Natural killer cell treated with Interleukin-12 subunit alpha and Interleukin-12 subunit beta and Interleukin-15 and Interleukin-18, amount 100 ng/mL, for 72 hours (primary cell): ENCODE measurements around the gene PLA2G10. TPM values are rescaled to one million over a fixed set of nuclear protein-coding genes. Genes with fewer than 3 reads are reported as not detected.
A peak's percentile ranks its signal among the peaks of the same experiment; 100 is the strongest.

Source experiments
- ATAC-seq, 2 donors: fragments of 150-1000 bp; cut with Tn5 transposase in 1 of 2; sonication (Bioruptor Pico), chemical (Tn5 transposase) in 1 of 2; 2 replicates each; pipeline ENCODE4 v1.10.0; 2021
- DNase-seq: peaks from one replicate; pipeline ENCODE4 v3.0.0; 2022; ENCODE audit warnings: low spot score
- H3K27ac Mint-ChIP-seq, 2 donors: 1 replicate in 1 of 2; 2 replicates in 1 of 2; pipeline ENCODE4 v1.8.0; 2022; ENCODE audit warnings: mixed read lengths in 2 of 2, mild to moderate bottlenecking in 1 of 2, moderate library complexity in 1 of 2
- H3K27me3 Mint-ChIP-seq, 2 donors: 1 replicate in 1 of 2; 2 replicates in 1 of 2; pipeline ENCODE4 v1.8.0; 2022; ENCODE audit warnings: mixed read lengths in 2 of 2
- H3K36me3 Mint-ChIP-seq: one replicate; pipeline ENCODE4 v1.8.0; 2022; ENCODE audit warnings: mixed read lengths
- H3K4me1 Mint-ChIP-seq, 2 donors: 1 replicate in 1 of 2; 2 replicates in 1 of 2; pipeline ENCODE4 v1.8.0; 2022; ENCODE audit warnings: low read depth in 2 of 2, mixed read lengths in 2 of 2, mild to moderate bottlenecking in 1 of 2
- H3K4me3 Mint-ChIP-seq: one replicate; pipeline ENCODE4 v1.8.0; 2022; ENCODE audit warnings: mixed read lengths
- H3K9me3 Mint-ChIP-seq: 2 replicates; pipeline ENCODE4 v1.8.0; 2022; ENCODE audit warnings: mixed read lengths
- total RNA-seq, 2 donors: library from RNA; stranded (reverse); gene quantifications; one replicate each; pipeline ENCODE4 v1.2.3, GENCODE V29; 2022

Gene PLA2G10
- total RNA-seq, 2 donors from 2014 or later, result not detected

- no peak for ATAC-seq
- Mint-ChIP-seq H3K36me3 (no peaks in the 10 kb centered on the region), H3K27me3 (peaks cover 6 to 15% of the 10 kb centered on the region in 2 donors), H3K9me3 (no peaks in the 10 kb centered on the region), H3K4me1 (no peaks in the 10 kb centered on the region), H3K27ac (no peak overlapping the region), H3K4me3 (no peak overlapping the region)
- DNase-seq, result no peak
Measured at GRCh38 chr16:14678748-14679497, 15.2 kb downstream of the PLA2G10 start.

GRCh38 chr16:14677627-14678026 lies 16.5 kb downstream of the PLA2G10 start:
- Mint-ChIP-seq H3K4me1 (peaks cover under 1 to 2% of the 10 kb centered on the region in 2 donors), H3K9me3 (no peaks in the 10 kb centered on the region), H3K36me3 (no peaks in the 10 kb centered on the region), H3K27ac (no peak overlapping the region), H3K4me3 (no peak overlapping the region), H3K27me3 (peaks cover 6 to 15% of the 10 kb centered on the region in 2 donors)
- DNase-seq (no peak), ATAC-seq (no peak)

DNA sequence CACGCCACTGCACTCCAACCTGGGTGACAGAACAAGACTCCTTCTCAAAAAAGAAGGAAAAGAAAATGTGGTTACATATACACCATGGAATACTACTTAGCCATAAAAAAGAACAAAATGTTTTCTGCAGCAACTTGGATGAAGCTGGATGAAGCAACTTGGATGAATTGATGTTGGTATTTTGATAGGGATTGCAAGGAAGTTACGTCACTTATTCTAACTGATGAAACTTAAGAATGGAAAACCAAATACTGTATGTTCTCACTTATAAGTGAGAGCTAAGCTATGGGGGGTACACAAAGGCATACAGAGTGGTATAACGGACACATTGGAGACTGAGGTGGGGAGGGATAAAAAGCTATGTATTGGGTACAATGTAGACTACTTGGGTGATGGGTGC lies 17.5 kb downstream of the PLA2G10 start:
- no peak for ATAC-seq
- H3K27ac Mint-ChIP-seq, result no peak overlapping the region

DNA sequence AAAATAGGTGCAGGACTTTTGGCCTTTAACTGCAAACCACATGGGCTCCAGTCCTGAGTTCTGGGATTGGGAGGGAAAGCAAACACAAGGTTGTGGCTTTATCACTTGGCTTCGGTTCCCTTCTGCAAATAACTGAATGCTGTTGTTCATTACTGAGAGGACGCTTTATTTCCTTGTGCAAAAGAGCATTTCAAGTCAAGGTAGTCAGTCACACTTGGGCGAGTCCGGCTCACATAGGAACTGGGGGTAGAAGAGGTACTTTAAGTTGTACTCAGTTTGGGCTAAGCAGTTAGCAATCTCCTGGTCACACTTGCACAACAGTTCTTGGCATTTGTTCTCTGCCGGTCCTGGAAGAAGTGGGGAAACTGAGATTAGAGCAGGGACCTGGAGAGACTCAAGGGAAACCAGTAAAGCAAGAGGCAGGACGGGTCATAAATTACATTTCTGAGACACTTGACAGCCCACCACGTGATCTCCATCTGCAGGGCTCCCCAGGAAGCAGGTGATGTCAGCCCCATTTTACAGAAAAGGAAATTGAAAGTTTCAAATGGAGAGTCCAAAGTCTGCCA lies 21.6 kb downstream of the PLA2G10 start:
- H3K36me3 Mint-ChIP-seq, result no peaks in the 10 kb centered on the region
- no peaks in the 10 kb centered on the region for H3K9me3 Mint-ChIP-seq
- DNase-seq (no peak), ATAC-seq (no peak)
- H3K27me3 Mint-ChIP-seq, result peaks cover 0 to 3% of the 10 kb centered on the region in 2 donors
- H3K27ac Mint-ChIP-seq, result peak overlapping the region; percentile 3 to 12
- H3K4me1 Mint-ChIP-seq, result peaks cover 9 to 10% of the 10 kb centered on the region in 2 donors
- peak overlapping the region; percentile 36 for H3K4me3 Mint-ChIP-seq

More for the DNA sequence above, 17.5 kb downstream of the PLA2G10 start:
- Mint-ChIP-seq H3K4me3 (no peak overlapping the region), H3K27me3 (peaks cover 6 to 15% of the 10 kb centered on the region in 2 donors), H3K9me3 (no peaks in the 10 kb centered on the region), H3K36me3 (no peaks in the 10 kb centered on the region), H3K4me1 (peaks cover 9 to 10% of the 10 kb centered on the region in 2 donors)
- DNase-seq, result no peak

DNA sequence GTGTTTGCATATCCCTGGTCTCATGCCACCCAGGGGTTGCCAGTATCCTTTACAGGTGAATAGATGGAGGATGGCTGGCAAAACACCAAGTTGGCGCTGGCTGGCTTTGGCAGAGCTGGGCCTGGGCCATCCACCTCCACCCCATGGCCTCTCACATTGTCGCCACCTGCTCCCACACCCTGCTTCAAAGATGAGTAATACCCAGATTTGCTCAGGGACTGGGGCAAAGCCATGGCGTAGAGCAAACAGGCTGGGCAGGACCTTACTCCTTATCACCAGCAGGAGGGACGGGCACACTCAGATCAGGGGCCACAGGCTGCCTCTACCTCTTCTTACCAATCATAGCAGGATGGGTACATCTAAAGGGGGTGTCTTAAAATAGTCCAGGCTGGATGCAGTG lies 24.3 kb downstream of the PLA2G10 start:
- Mint-ChIP-seq H3K9me3 (no peaks in the 10 kb centered on the region), H3K27me3 (no peaks in the 10 kb centered on the region), H3K27ac (no peak overlapping the region), H3K4me1 (peaks cover 9 to 10% of the 10 kb centered on the region in 2 donors), H3K36me3 (peaks cover 9% of the 10 kb centered on the region), H3K4me3 (no peak overlapping the region)
- DNase-seq (no peak), ATAC-seq (no peak)

GRCh38 chr16:14668556-14669223 lies 25.4 kb downstream of the PLA2G10 start:
- Mint-ChIP-seq H3K27ac (no peak overlapping the region), H3K27me3 (no peaks in the 10 kb centered on the region), H3K4me3 (no peak overlapping the region), H3K9me3 (no peaks in the 10 kb centered on the region), H3K36me3 (peaks cover 9% of the 10 kb centered on the region), H3K4me1 (peaks cover 9 to 10% of the 10 kb centered on the region in 2 donors)
- DNase-seq, result no peak
- ATAC-seq, result no peak

DNA sequence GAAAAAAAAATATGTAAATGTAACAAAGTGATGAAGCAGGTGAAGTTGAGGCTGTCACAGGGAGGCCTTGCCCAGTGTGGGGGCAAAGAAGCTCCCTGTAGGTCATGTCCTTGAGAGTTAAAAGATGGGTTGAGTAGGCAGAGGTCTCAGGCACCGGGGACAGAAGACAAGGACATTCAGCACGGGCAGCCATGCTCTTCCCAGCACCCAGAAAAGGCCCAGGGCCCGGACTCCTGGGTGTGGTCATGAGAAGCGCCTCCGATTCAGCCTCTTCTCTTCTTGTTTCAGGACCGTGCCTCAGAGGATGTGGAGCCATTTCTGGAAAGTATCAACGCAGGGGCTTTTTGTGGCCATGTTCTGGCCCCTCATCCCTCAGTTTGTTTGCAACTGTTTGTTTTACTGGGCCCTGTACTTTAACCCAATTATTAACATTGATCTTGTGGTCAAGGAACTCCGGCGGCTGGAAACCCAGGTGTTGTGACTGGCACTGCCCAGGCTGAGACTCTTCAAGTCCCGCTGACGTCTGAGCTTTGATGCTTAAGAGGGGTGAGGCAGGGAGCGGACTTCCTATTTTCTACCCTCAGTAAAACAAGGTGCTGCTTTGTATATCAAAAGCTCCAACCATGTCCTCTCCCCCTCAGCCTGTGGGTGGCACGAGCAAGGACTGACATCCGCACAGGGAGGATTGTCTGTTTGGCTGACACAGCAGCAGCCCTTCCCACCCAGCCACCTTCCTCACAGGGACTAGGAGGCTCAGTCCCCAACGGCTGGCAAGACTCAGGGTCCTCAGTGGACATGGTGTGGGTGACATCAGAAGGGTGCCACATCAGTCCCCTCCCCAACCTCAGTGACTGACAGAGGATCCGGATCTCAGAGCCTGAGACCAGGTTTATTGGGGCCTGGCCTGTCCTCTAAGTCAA lies 26.5 kb downstream of the PLA2G10 start:
- Mint-ChIP-seq H3K9me3 (no peaks in the 10 kb centered on the region), H3K4me3 (no peak overlapping the region), H3K27me3 (no peaks in the 10 kb centered on the region), H3K27ac (no peak overlapping the region), H3K4me1 (peaks cover 8% of the 10 kb centered on the region in 2 donors), H3K36me3 (peaks cover 11% of the 10 kb centered on the region)
- DNase-seq (no peak), ATAC-seq (no peak)

DNA sequence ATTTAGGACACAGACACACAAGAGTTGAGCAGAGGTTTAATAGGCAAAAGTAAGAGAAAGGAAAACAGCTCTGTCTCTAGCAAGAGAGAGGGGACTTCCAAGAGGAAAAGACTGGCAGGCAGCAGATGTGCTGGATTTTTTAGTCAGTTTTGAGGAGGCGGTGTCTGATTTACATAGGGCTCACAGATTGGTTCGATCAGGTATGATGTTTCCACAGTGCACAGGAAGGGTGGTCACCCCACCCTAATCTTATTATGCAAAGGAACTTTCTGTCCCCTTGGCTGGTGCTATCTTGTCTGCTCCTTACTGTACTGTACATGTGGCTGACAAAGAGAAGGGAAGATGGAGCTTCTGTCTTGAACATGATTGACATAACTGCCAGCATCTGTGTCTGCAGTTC lies 36.0 kb downstream of the PLA2G10 start:
- peaks cover 11% of the 10 kb centered on the region for H3K36me3 Mint-ChIP-seq
- H3K9me3 Mint-ChIP-seq, result no peaks in the 10 kb centered on the region
- peaks cover 0 to 5% of the 10 kb centered on the region in 2 donors for H3K4me1 Mint-ChIP-seq
- H3K27me3 Mint-ChIP-seq, result no peaks in the 10 kb centered on the region
- DNase-seq, result no peak
- no peak for ATAC-seq
- H3K4me3 Mint-ChIP-seq, result no peak overlapping the region
- peak overlapping the region in 1 of 2 donors; percentile 70 for H3K27ac Mint-ChIP-seq

DNA sequence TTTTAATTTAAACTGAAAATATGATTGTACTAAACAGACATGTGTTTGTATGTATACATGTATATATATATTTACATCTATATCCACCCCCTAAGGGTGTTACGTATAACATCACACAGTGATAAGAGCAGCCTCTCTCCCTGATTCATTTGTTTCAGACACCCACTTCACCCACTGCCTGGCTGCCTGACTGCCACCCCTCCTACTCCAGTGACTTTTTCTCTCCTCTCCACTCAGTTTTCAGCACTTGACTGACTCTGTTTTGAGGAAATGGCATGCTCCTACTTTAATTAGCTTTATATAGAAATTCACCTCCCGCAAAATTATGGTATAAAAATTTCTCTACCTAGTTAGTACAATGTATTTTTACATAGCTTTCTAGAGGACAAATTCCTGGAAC lies 41.4 kb downstream of the PLA2G10 start:
- DNase-seq, result no peak
- Mint-ChIP-seq H3K4me3 (no peak overlapping the region), H3K36me3 (peaks cover 13% of the 10 kb centered on the region), H3K9me3 (no peaks in the 10 kb centered on the region), H3K27me3 (no peaks in the 10 kb centered on the region), H3K4me1 (peaks cover 0 to 8% of the 10 kb centered on the region in 2 donors), H3K27ac (peak overlapping the region in 1 of 2 donors; percentile 12)
- no peak for ATAC-seq

DNA sequence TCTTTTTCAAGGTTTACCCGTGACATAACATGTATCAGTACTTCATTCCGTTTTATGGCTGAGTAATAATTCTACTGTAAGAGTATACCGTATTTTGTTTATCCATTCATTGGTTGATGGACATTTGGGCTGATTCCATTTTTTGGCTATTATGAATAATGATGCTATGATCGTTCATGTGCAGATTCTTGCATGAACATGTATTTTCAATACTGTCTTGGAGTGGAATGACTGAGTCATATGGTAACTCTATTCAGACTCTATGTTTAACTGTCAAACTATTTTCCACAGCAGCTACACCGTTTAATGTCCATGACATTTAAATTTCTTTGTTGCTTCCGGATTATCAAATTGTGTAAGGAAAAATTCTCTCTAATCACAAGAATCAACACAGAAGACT lies 43.5 kb downstream of the PLA2G10 start:
- H3K4me3 Mint-ChIP-seq, result no peak overlapping the region
- H3K9me3 Mint-ChIP-seq, result no peaks in the 10 kb centered on the region
- H3K4me1 Mint-ChIP-seq, result peaks cover 0 to 7% of the 10 kb centered on the region in 2 donors
- no peak overlapping the region for H3K27ac Mint-ChIP-seq
- H3K36me3 Mint-ChIP-seq, result peaks cover 13% of the 10 kb centered on the region
- DNase-seq (no peak), ATAC-seq (no peak)
- H3K27me3 Mint-ChIP-seq, result no peaks in the 10 kb centered on the region

DNA sequence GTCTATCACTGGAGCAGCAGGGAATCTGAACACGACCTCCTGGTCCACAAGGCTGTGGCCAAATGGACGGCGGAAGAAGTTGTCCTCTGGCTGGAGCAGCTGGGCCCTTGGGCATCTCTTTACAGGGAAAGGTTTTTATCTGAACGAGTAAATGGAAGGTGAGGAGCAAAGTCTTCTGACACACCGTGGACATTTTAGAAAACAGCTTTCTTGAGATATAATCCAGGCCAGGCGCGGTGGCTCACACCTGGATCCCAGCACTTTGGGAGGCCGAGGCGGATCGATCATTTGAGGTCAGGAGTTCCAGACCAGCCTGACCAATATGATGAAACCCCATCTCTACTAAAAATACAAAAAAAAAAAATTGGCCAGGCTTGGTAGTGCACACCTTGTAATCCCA lies 44.3 kb downstream of the PLA2G10 start:
- no peak for ATAC-seq
- H3K4me1 Mint-ChIP-seq, result peaks cover 0 to 7% of the 10 kb centered on the region in 2 donors
- no peak for DNase-seq
- peaks cover 13% of the 10 kb centered on the region for H3K36me3 Mint-ChIP-seq
- H3K4me3 Mint-ChIP-seq, result no peak overlapping the region
- H3K27me3 Mint-ChIP-seq, result no peaks in the 10 kb centered on the region
- no peaks in the 10 kb centered on the region for H3K9me3 Mint-ChIP-seq
- no peak overlapping the region for H3K27ac Mint-ChIP-seq

GRCh38 chr16:14641926-14642325 lies 52.2 kb downstream of the PLA2G10 start:
- Mint-ChIP-seq H3K4me3 (no peak overlapping the region), H3K36me3 (peaks cover 5% of the 10 kb centered on the region), H3K27me3 (no peaks in the 10 kb centered on the region), H3K27ac (no peak overlapping the region), H3K4me1 (peaks cover 12 to 15% of the 10 kb centered on the region in 2 donors), H3K9me3 (no peaks in the 10 kb centered on the region)
- no peak for DNase-seq
- peak in 1 of 2 donors; percentile 60 for ATAC-seq

DNA sequence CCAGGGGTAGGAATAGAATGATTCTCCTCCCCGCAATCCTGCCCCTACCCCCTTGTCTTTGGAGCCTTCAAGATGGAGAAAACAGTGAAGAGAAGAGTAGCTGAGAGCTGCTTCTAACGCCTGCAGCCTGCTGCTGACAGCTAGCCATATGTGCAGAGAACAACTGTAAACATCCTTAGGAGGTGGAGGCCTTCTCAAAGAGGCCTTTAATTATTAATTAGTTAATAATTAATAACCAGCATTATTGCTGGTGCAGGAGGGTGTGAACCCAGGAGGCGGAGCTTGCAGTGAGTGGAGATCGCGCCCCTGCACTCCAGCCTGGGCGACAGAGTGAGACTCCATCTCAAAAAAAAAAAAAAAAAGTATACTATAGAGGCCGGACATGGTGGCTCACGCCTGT lies 52.9 kb downstream of the PLA2G10 start:
- Mint-ChIP-seq H3K4me3 (no peak overlapping the region), H3K36me3 (peaks cover 5% of the 10 kb centered on the region), H3K27ac (no peak overlapping the region), H3K9me3 (no peaks in the 10 kb centered on the region), H3K4me1 (peaks cover 14 to 16% of the 10 kb centered on the region in 2 donors), H3K27me3 (no peaks in the 10 kb centered on the region)
- DNase-seq (no peak), ATAC-seq (no peak)
